ENCODE results near the gene DCDC2. TPM values are rescaled to one million over a fixed set of nuclear protein-coding genes. Genes with fewer than 3 reads are reported as not detected.
A peak's percentile ranks its signal among the peaks of the same experiment; 100 is the strongest.
"Not testable (repeated sequence)": the region's sequence is repeated elsewhere in the genome, so short reads cannot be mapped to it uniquely, and the experiment has no call there.

DCDC2 gene
- total RNA-seq, 3 donors from 2014 or later, result 0.44 to 3.2 (median 2.6) TPM

DNA sequence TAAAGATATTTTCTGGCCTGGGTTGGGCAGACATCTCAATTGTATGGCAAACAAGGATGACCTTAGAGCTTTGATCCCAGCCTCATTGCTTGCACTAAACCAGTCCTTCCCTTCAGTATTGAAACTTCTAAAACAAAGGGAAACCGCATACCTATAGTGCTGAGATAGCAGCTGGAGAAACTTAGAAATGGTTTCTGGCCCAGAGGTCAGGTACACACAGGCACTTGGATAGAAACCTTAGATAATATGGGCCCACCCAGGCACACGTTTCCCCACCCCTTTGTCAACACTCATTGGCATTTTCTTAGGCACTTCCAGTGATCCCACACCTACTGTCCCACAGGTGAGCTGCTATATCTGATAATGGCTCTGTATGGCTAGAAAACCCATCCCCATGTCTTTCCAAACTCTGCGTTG lies 209.7 kb downstream of the DCDC2 start:
- intact Hi-C loops (cut with DNase I, micrococcal nuclease), result no loop called here
- ATAC-seq, result no peak
- Histone ChIP-seq H3K36me3 (ENCODE audit: low read depth) (no peaks in the 10 kb centered on the region), H3K4me3 (no peak overlapping the region), H3K4me1 (ENCODE audit: low read depth) (no peaks in the 10 kb centered on the region), H3K9me3 (no peaks in the 10 kb centered on the region)
- DNase-seq, result no peak
- TF ChIP-seq, protein P1, sequence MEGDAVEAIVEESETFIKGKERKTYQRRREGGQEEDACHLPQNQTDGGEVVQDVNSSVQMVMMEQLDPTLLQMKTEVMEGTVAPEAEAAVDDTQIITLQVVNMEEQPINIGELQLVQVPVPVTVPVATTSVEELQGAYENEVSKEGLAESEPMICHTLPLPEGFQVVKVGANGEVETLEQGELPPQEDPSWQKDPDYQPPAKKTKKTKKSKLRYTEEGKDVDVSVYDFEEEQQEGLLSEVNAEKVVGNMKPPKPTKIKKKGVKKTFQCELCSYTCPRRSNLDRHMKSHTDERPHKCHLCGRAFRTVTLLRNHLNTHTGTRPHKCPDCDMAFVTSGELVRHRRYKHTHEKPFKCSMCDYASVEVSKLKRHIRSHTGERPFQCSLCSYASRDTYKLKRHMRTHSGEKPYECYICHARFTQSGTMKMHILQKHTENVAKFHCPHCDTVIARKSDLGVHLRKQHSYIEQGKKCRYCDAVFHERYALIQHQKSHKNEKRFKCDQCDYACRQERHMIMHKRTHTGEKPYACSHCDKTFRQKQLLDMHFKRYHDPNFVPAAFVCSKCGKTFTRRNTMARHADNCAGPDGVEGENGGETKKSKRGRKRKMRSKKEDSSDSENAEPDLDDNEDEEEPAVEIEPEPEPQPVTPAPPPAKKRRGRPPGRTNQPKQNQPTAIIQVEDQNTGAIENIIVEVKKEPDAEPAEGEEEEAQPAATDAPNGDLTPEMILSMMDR (IDR thresholded peaks at IDR 0.05), result no peak

DNA sequence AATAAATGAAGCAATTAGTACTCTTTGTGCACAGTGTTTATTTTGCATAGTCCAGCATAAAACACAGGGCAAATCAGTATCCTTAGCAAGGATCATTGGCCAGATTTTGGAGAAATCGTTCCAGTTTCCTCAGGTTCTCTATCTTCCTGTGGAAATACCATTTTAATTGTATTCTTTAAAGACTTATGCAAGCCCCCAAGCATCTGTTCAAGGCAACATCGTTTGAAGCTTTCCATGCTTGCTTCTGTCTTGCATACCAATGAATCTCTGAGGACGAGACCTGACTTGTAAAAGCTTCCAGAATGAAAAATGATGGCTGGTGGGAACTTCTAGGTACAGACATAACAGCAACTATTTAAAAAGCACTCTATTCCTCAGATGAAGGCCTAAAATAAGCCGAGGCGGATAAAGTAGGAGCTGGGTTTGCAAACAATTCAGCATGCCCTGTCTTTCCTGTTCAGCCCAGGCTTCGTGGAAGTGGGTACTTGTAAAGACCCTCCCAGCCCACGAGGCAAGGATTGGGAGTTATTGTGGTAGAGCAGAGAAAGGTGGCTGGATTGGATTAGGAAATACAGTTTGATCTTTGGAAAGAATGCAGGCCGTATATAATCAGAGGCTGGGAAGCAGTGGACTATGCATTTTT lies 210.2 kb downstream of the DCDC2 start:
- no peak overlapping the region for H3K4me3 ChIP-seq
- H3K36me3 ChIP-seq (ENCODE audit: low read depth), result no peaks in the 10 kb centered on the region
- TF ChIP-seq, protein P1 (IDR thresholded peaks at IDR 0.05), result no peak
- H3K4me1 ChIP-seq (ENCODE audit: low read depth), result no peaks in the 10 kb centered on the region
- intact Hi-C loops (cut with DNase I, micrococcal nuclease), result no loop called here
- ATAC-seq (no peak), DNase-seq (no peak)
- H3K9me3 ChIP-seq, result no peaks in the 10 kb centered on the region

DNA sequence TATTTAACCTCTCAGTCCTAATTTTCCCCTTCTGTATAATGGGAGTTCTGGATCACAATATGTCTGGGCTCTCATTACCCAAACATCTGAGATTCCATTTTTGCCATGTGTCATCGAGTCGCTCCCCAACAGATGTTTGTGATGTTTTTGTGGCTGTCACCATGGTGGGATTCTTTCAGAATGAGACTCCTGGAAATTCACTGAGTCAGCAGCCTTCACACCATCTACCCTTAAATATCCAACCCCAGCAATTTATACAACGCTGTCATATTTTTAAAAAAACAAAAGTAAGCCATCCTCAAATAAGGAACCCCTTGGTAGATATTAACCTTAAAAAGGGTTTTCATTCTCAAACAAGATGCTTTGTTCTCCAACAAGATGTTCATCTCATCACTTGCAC lies 211.0 kb downstream of the DCDC2 start:
- intact Hi-C loops (cut with DNase I, micrococcal nuclease), result no loop called here
- Histone ChIP-seq H3K4me3 (no peak overlapping the region), H3K4me1 (ENCODE audit: low read depth) (no peaks in the 10 kb centered on the region), H3K36me3 (ENCODE audit: low read depth) (no peaks in the 10 kb centered on the region), H3K9me3 (no peaks in the 10 kb centered on the region)
- no peak for ATAC-seq
- DNase-seq, result no peak
- TF ChIP-seq, protein P1 (IDR thresholded peaks at IDR 0.05), result no peak

DNA sequence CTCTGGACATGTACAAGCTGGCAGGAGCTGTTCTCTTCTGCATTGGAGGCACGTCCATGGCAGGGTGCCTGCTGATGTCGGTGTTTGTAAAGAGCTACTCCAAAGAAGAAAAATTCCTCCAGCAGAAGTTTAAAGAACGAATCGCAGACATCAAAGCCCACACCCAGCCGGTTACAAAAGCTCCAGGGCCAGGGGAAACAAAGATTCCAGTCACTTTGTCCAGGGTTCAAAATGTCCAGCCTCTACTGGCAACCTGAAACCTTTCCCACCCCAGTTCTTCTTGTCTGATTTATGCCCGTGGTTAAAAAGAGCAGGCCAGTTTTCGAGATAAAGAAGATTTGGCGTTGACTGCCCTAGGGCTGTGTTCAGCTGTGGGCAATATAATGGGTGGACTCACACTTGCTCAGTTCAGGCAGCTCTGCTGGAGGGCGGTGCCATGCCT lies 212.1 kb downstream of the DCDC2 start:
- Histone ChIP-seq H3K4me1 (ENCODE audit: low read depth) (no peaks in the 10 kb centered on the region), H3K4me3 (no peak overlapping the region), H3K9me3 (no peaks in the 10 kb centered on the region), H3K36me3 (ENCODE audit: low read depth) (no peaks in the 10 kb centered on the region)
- ATAC-seq (no peak), DNase-seq (no peak)
- TF ChIP-seq, protein P1 (IDR thresholded peaks at IDR 0.05), result no peak
- intact Hi-C loops (cut with DNase I, micrococcal nuclease), result no loop called here

DNA sequence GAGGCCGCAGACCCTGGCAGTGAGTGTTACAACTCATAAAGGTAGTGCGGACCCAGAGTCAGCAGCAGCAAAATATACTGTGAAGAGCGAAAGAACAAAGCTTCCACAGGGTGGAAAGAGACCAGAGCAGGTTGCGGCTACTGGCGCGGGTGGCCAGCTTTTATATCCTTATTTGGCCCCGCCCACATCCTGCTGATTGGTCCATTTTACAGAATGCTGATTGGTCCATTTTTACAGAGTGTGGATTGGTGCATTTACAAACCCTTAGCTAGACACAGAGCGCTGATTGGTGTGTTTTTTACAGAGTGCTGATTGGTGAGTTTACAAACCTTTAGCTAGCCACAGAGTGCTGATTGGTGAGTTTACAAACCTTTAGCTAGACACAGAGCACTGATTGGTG lies 215.1 kb downstream of the DCDC2 start:
- intact Hi-C loops (cut with DNase I, micrococcal nuclease); H3K9me3 ChIP-seq; ATAC-seq; H3K4me3 ChIP-seq; H3K4me1 ChIP-seq (ENCODE audit: low read depth); H3K36me3 ChIP-seq (ENCODE audit: low read depth); DNase-seq: not testable (repeated sequence)

DNA sequence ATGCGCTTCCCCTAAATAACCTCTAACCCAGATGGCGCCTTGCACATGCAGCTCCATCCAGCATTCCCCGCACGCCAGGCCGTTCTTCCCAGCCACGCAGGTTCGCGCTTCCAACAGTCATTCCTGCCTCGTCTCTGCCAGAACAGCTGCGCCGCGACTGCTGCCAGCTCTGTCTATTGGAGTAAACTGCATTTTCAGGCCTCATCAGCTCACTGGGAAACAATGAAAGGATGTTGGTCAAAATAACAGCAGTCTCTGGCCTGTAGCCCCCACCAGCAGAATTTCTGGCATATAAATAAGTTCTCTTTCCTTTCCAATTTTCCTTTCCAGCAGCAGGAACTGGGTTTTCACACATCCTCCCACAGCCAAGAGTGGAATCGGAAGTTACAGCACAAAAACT lies 217.3 kb downstream of the DCDC2 start:
- no peaks in the 10 kb centered on the region for H3K9me3 ChIP-seq

More for the DNA sequence above, 217.3 kb downstream of the DCDC2 start:
- intact Hi-C loops (cut with DNase I, micrococcal nuclease), result no loop called here
- H3K4me1 ChIP-seq (ENCODE audit: low read depth), result no peaks in the 10 kb centered on the region
- no peak for ATAC-seq
- no peak overlapping the region for H3K4me3 ChIP-seq
- no peaks in the 10 kb centered on the region for H3K36me3 ChIP-seq (ENCODE audit: low read depth)
- peak in 2 of 3 donors; percentile 25 to 50 for DNase-seq
- TF ChIP-seq, protein P1 (IDR thresholded peaks at IDR 0.05), result no peak
